Kidney (tissue), 14 donors: ENCODE results near the gene MPRIP. TPM values are rescaled to one million over a fixed set of nuclear protein-coding genes. Genes with fewer than 3 reads are reported as not detected.

Experiments
- DNase-seq, 5 donors: peaks; one replicate each; pipeline ENCODE4 v3.0.0-alpha.2; 2013 to 2020
- FAIRE-seq: peaks from 2 replicates; lab custom pipeline; 2012; peaks lifted over from hg19 to GRCh38; lab: Jason Lieb, UNC
- H3K27ac ChIP-seq, 2 donors: one replicate each; pipeline ENCODE4 v1.7.0; 2013; ENCODE audit warnings: low read depth in 2 of 2, low read length in 2 of 2, inconsistent platforms in 1 of 2
- H3K27me3 ChIP-seq: one replicate; pipeline ENCODE4 v1.7.1; 2013; ENCODE audit warnings: low read length, inconsistent platforms; ENCODE audit not compliant: control insufficient read depth, insufficient read depth
- H3K36me3 ChIP-seq, 3 donors: one replicate each; pipeline versions ENCODE4 v1.7.0 to v1.7.1; 2013; ENCODE audit warnings: low read length in 3 of 3, control low read depth in 1 of 3, inconsistent platforms in 1 of 3; ENCODE audit not compliant: insufficient read depth in 3 of 3, control insufficient read depth in 2 of 3
- H3K4me1 ChIP-seq, 3 donors: one replicate each; pipeline versions ENCODE4 v1.7.0 to v1.7.1; 2013; ENCODE audit warnings: low read length in 3 of 3, inconsistent platforms in 1 of 3, low read depth in 1 of 3; ENCODE audit not compliant: control insufficient read depth in 2 of 3, insufficient read depth in 2 of 3
- H3K4me3 ChIP-seq, 3 donors: one replicate each; pipeline versions ENCODE4 v1.7.0 to v1.8.1; 2013; ENCODE audit warnings: low read length in 3 of 3, control low read depth in 1 of 3, inconsistent platforms in 1 of 3
- H3K9ac ChIP-seq, 3 donors: one replicate each; pipeline versions ENCODE4 v1.7.0 to v1.7.1; 2013; ENCODE audit warnings: low read length in 3 of 3, control low read depth in 1 of 3, inconsistent platforms in 1 of 3
- H3K9me3 ChIP-seq, 3 donors: one replicate each; pipeline versions ENCODE4 v1.7.0 to v1.7.1; 2013; ENCODE audit warnings: low read length in 3 of 3, control low read depth in 1 of 3, inconsistent platforms in 1 of 3; ENCODE audit not compliant: control insufficient read depth in 2 of 3, insufficient read depth in 1 of 3
- intact Hi-C: fragments of 100-400 bp; cut with DNase I; formaldehyde crosslinking; loops from one replicate; pipeline ENCODE4 v1.11.1; 2022
- polyA plus RNA-seq: library from polyadenylated mRNA; stranded (reverse); fragments of 350-450 nt; fragmentation: Illumina TruSeq; extraction: RNeasy Lipid Tissue Mini Kit (QIAGEN cat#74804); gene quantifications from one replicate; pipeline ENCODE4 v1.2.3, GENCODE V29; 2014; ENCODE audit warnings: low read depth, low replicate concordance; ENCODE audit not compliant: insufficient read depth
- total RNA-seq: library from RNA; stranded (reverse); fragmentation: NEBNext Ultra II Directional; extraction: Animal tissue kit (Norgen Biotek cat#: 25700); gene quantifications from one replicate; pipeline ENCODE4 v1.2.1, GENCODE V29; 2021
- TF ChIP-seq, protein P1 (sequence below): IDR thresholded peaks from 3 replicates; pipeline ENCODE4 v1.5.1; 2012; ENCODE audit warnings: mild to moderate bottlenecking, moderate library complexity, borderline replicate concordance; ENCODE audit not compliant: insufficient read depth; ENCODE audit errors: extremely low read depth
- donor health status: control.
- donor health status: control.
- donor health status: control.
- donor health status: control.
- donor health status: control.
- donor health status: DM: yes; HTN: yes; CAD: no.
- donor health status: Normal renal cell carcinoma (clear cell type).

The MPRIP gene
- total and polyA plus RNA-seq, 2 donors from 2014 or later, result 120 to 250 TPM

DNA sequence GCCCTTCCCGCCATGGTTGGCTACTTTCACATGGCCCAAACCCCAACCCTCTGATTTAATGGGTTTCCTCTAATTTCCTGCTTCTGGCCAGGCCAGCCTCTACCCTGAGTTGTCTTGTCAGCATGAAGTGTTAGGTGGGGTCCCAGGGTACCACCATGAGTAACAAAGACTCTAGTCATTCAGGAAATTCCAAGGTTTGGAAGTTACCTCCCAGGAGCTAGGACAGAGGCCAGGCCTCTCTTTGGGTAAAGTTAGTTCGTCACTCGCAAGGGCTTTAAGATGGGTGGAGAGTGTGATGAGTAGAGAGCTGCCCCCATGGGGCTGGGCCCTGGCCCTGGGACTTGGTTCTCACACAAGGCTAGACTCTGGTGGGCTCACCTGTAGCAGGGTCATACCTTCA lies 109.3 kb downstream of the MPRIP start:
- no peak overlapping the region for H3K27ac ChIP-seq
- H3K36me3 ChIP-seq, result peaks cover 0 to 54% (median 31%) of the 10 kb centered on the region in 3 donors
- DNase-seq (no peak), FAIRE-seq (no peak)
- intact Hi-C loops, result no loop called here
- H3K9ac ChIP-seq, result no peak overlapping the region
- H3K4me3 ChIP-seq, result no peak overlapping the region
- no peaks in the 10 kb centered on the region for H3K9me3 ChIP-seq
- TF ChIP-seq, protein P1, sequence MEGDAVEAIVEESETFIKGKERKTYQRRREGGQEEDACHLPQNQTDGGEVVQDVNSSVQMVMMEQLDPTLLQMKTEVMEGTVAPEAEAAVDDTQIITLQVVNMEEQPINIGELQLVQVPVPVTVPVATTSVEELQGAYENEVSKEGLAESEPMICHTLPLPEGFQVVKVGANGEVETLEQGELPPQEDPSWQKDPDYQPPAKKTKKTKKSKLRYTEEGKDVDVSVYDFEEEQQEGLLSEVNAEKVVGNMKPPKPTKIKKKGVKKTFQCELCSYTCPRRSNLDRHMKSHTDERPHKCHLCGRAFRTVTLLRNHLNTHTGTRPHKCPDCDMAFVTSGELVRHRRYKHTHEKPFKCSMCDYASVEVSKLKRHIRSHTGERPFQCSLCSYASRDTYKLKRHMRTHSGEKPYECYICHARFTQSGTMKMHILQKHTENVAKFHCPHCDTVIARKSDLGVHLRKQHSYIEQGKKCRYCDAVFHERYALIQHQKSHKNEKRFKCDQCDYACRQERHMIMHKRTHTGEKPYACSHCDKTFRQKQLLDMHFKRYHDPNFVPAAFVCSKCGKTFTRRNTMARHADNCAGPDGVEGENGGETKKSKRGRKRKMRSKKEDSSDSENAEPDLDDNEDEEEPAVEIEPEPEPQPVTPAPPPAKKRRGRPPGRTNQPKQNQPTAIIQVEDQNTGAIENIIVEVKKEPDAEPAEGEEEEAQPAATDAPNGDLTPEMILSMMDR, result no peak
- peaks cover 0 to 5% (median 0%) of the 10 kb centered on the region in 3 donors for H3K4me1 ChIP-seq
- no peaks in the 10 kb centered on the region for H3K27me3 ChIP-seq

DNA sequence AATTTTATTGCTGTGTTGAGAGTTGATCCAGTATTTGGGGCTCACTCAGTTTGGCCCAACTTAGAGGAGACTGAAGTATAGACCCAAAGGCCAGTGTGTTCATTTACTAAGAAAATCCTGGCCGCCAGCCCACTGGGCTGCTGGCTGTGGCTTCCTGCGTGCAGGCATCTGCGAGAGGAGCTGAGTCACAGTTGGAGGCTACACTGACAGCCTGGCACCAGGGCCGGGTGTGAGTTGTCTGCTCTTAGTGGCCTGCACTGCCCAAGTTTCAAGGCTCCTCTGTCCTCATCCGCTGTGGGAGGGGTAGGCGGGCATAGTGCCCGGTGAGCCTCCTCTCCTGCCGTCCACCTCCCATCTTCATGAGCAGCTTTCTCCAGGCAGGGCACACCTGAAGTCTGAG lies 109.7 kb downstream of the MPRIP start:
- no peak overlapping the region for H3K4me3 ChIP-seq
- peaks cover 0 to 5% (median 0%) of the 10 kb centered on the region in 3 donors for H3K4me1 ChIP-seq
- peaks cover 0 to 54% (median 31%) of the 10 kb centered on the region in 3 donors for H3K36me3 ChIP-seq
- intact Hi-C loops, result no loop called here
- H3K27ac ChIP-seq, result no peak overlapping the region
- FAIRE-seq (no peak), DNase-seq (peak in 1 of 5 donors; percentile 91)
- H3K9me3 ChIP-seq, result no peaks in the 10 kb centered on the region
- no peaks in the 10 kb centered on the region for H3K27me3 ChIP-seq
- TF ChIP-seq, protein P1, result no peak
- H3K9ac ChIP-seq, result no peak overlapping the region

DNA sequence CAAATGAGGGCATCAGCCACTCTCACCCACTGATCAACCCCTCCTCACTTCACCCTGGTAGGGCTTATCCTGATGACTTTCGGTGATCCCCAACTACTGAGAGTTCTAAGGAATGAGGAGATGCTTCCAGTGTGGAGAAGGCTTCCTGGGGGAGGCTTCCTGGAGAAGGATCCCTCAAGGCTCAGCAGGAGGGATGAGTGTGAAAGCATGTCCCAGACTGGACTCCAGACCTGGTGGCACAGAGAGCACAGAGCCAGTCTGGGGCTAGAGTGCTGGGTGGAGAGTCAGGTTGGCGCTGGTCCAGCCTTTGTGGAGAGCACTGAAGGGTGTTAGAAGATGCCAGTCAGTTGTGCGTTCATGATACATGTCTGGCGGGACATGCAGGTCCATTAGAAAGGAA lies 110.1 kb downstream of the MPRIP start:
- Histone ChIP-seq H3K9ac (no peak overlapping the region), H3K9me3 (no peaks in the 10 kb centered on the region), H3K36me3 (peaks cover 2 to 55% (median 34%) of the 10 kb centered on the region in 3 donors), H3K4me1 (peaks cover 0 to 5% (median 0%) of the 10 kb centered on the region in 3 donors), H3K4me3 (no peak overlapping the region), H3K27ac (no peak overlapping the region), H3K27me3 (no peaks in the 10 kb centered on the region)
- intact Hi-C loops, result no loop called here
- no peak for DNase-seq
- no peak for FAIRE-seq
- TF ChIP-seq, protein P1, result no peak

DNA sequence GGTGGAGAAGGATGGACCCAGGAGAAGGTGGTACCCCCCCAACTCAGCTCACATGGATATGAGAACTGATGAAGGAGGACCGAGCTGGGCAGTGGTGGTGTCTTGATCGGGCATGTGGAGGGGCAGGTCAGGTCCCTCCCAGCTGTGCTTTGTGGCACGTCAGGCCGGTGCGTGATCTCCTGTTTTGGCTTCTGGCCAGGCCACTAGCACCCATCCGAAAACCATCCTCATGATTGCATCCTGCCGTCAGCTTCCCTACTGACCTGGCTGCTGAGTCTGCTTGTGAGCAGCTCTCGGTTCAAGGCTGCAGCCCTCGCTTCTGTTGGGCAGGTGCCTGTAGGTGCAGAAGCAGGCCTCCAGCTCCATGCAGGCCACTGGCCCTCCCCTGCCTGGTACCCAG lies 110.8 kb downstream of the MPRIP start:
- FAIRE-seq, result no peak
- H3K27ac ChIP-seq, result no peak overlapping the region
- H3K4me3 ChIP-seq, result no peak overlapping the region
- no peaks in the 10 kb centered on the region for H3K27me3 ChIP-seq
- H3K4me1 ChIP-seq, result peaks cover 0 to 5% (median 0%) of the 10 kb centered on the region in 3 donors
- H3K9ac ChIP-seq, result no peak overlapping the region
- intact Hi-C loops, result no loop called here
- H3K36me3 ChIP-seq, result peaks cover 2 to 52% (median 33%) of the 10 kb centered on the region in 3 donors
- TF ChIP-seq, protein P1, result no peak
- DNase-seq, result no peak
- H3K9me3 ChIP-seq, result no peaks in the 10 kb centered on the region
